ENCODE measurements around the gene TMPRSS13. TPM values are rescaled to one million over a fixed set of nuclear protein-coding genes. Genes with fewer than 3 reads are reported as not detected.
"Not testable (repeated sequence)": the region's sequence is repeated elsewhere in the genome, so short reads cannot be mapped to it uniquely, and the experiment has no call there.

TMPRSS13 gene
- total and polyA plus RNA-seq, 2 experiments from 2014 or later: not detected

DNA sequence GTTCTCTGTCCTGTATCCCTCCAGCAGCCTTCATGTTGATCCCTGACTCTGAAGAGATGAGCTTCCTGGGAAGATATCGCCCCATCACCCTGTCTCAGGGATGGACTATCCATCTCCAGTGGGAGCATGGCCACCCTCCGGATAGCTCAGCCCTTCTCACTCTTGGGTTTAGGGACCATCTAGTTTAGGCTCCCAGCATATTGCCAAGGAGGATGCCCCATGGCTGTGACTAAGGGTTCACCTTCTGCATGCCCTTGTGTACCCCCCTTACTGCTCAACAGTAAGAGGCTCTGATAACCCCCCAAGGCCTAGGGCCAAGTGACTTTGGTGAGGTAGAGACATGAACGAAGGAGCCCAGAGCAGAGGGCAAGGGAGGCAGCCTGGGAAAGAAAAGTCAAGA is 1.3 kb downstream of the TMPRSS13 start:
- H3K9me3 ChIP-seq (ENCODE audit: low read depth): no peaks in the 10 kb centered on the region
- in situ Hi-C loops (cut with MboI): no loop called here
- TF ChIP-seq EZH2phosphoT487 (IDR thresholded peaks at IDR 0.05; ENCODE audit: insufficient read depth, low read depth) (no peak), EZH2 (IDR thresholded peaks at IDR 0.05; ENCODE audit: insufficient read depth, poor library complexity, severe bottlenecking) (no peak)

DNA sequence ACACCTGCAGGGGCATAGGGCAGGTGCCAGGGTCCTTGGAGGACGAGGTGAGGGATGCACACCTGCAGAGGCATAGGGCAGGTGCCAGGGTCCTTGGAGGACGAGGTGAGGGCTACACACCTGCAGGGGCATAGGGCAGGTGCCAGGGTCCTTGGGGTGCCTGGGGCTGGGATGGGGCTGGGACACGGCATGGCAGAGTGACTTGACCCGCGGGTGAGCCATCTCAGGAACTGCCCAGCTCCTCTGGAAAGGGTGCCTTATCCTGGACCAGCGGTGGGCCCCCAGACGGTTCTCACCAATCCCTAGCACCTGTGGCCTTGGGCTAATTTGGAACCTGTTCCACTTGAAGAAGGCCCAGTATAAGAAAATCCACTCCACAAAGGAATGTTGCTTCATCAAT is 3.0 kb downstream of the TMPRSS13 start:
- H3K9me2 ChIP-seq (ENCODE audit: insufficient read depth); H3K4me3 ChIP-seq; H3K36me3 ChIP-seq (ENCODE audit: low read depth); in situ Hi-C loops (cut with MboI); H3F3A ChIP-seq (ENCODE audit: insufficient read depth); H3K27ac ChIP-seq; H3K9ac ChIP-seq; H2AFZ ChIP-seq; H3K9me3 ChIP-seq (ENCODE audit: low read depth); H4K20me1 ChIP-seq (ENCODE audit: insufficient read depth); H3K4me2 ChIP-seq (ENCODE audit: unreplicated experiment); H3K4me1 ChIP-seq (ENCODE audit: insufficient read depth); H3K79me2 ChIP-seq (ENCODE audit: insufficient read depth); DNase-seq: not testable (repeated sequence)
- 40 to 47% methylated on average over 5 to 7 of the region's 7 CpGs for WGBS, 2 experiments (ENCODE audit: low coverage in 1 of 2, low lambda C conversion rate in 2 of 2, missing lambda C conversion rate in 2 of 2)
- peaks cover 11% of the 10 kb centered on the region; the same call in 1 of the 2 replicates for H3K27me3 ChIP-seq (replicated peaks; ENCODE audit: insufficient read depth)

More for the DNA sequence above, 1.3 kb downstream of the TMPRSS13 start:
- peaks cover 11% of the 10 kb centered on the region; the same call in 1 of the 2 replicates for H3K27me3 ChIP-seq (replicated peaks; ENCODE audit: insufficient read depth)
- no peak overlapping the region for H3K9ac ChIP-seq
- no peak overlapping the region for H2AFZ ChIP-seq
- H3F3A ChIP-seq (ENCODE audit: insufficient read depth): no peaks in the 10 kb centered on the region
- no peaks in the 10 kb centered on the region for H3K36me3 ChIP-seq (ENCODE audit: low read depth)
- 59 to 61% methylated on average over 3 of the region's 3 CpGs for WGBS, 2 experiments (ENCODE audit: low coverage in 1 of 2, low lambda C conversion rate in 2 of 2, missing lambda C conversion rate in 2 of 2)
- H3K4me1 ChIP-seq (ENCODE audit: insufficient read depth): no peaks in the 10 kb centered on the region
- no peaks in the 10 kb centered on the region for H3K9me2 ChIP-seq (ENCODE audit: insufficient read depth)
- no peak for DNase-seq
- H3K4me3 ChIP-seq: no peak overlapping the region
- H4K20me1 ChIP-seq (ENCODE audit: insufficient read depth): no peaks in the 10 kb centered on the region
- H3K4me2 ChIP-seq (ENCODE audit: unreplicated experiment): no peak overlapping the region
- no peaks in the 10 kb centered on the region for H3K79me2 ChIP-seq (ENCODE audit: insufficient read depth)
- H3K27ac ChIP-seq: no peak overlapping the region

DNA sequence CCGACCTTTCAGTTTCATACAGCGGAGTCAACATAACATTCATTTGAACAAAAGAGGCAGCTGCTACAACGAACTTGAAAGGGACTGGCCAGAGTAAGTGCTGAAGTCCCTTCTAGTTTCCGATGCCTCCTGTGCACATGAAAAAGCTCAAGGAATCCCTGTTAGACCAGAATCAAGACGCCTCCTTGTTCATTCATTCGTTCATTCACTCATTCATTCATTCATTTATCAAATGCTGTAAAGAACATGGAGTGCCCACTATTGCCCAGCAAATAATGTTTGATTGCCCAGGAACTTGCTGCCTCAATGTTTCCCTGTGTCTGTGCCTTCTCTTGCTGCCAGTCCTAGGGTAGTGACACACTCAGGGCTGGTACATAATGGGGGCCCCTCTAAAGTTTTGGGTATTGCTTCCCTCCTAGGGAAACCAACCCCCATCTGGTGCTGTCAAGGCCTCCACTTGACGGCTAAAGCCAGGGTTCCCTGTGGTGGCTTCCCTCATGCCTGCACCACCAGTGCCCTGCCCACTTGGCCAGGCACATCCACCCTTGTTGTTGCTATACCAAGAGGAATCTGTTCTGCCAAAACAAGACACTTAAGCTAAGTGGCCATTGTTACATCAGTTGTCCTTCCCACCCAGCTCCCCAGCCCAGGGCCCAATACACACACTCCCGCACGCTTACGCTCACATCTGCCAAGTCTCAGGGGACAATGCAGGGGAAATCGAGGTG is 3.8 kb downstream of the TMPRSS13 start:
- H3K4me2 ChIP-seq (ENCODE audit: unreplicated experiment): no peak overlapping the region
- H4K20me1 ChIP-seq (ENCODE audit: insufficient read depth): no peaks in the 10 kb centered on the region
- H2AFZ ChIP-seq: no peak overlapping the region
- TF ChIP-seq EZH2phosphoT487 (IDR thresholded peaks at IDR 0.05; ENCODE audit: insufficient read depth, low read depth) (no peak), EZH2 (IDR thresholded peaks at IDR 0.05; ENCODE audit: insufficient read depth, poor library complexity, severe bottlenecking) (no peak)
- H3K36me3 ChIP-seq (ENCODE audit: low read depth): no peaks in the 10 kb centered on the region
- no peak overlapping the region for H3K9ac ChIP-seq
- in situ Hi-C loops (cut with MboI): no loop called here
- H3F3A ChIP-seq (ENCODE audit: insufficient read depth): no peaks in the 10 kb centered on the region
- no peaks in the 10 kb centered on the region for H3K4me1 ChIP-seq (ENCODE audit: insufficient read depth)
- no peak overlapping the region for H3K4me3 ChIP-seq
- peaks cover 9% of the 10 kb centered on the region; the same call in 1 of the 2 replicates for H3K27me3 ChIP-seq (replicated peaks; ENCODE audit: insufficient read depth)
- H3K9me2 ChIP-seq (ENCODE audit: insufficient read depth): no peaks in the 10 kb centered on the region
- no peaks in the 10 kb centered on the region for H3K79me2 ChIP-seq (ENCODE audit: insufficient read depth)
- no peak overlapping the region for H3K27ac ChIP-seq
- H3K9me3 ChIP-seq (ENCODE audit: low read depth): no peaks in the 10 kb centered on the region
- no peak for DNase-seq
- WGBS, 2 experiments (ENCODE audit: low coverage in 1 of 2, low lambda C conversion rate in 2 of 2, missing lambda C conversion rate in 2 of 2): 59 to 60% methylated on average over 11 of the region's 11 CpGs

GRCh38 chr11:117924631-117925170 is 4.5 kb downstream of the TMPRSS13 start:
- H3K4me1 ChIP-seq (ENCODE audit: insufficient read depth): no peaks in the 10 kb centered on the region
- no peaks in the 10 kb centered on the region for H3K9me2 ChIP-seq (ENCODE audit: insufficient read depth)
- H3K4me2 ChIP-seq (ENCODE audit: unreplicated experiment): no peak overlapping the region
- in situ Hi-C loops (cut with MboI): no loop called here
- no peak overlapping the region for H3K27ac ChIP-seq
- no peak overlapping the region for H3K9ac ChIP-seq
- TF ChIP-seq EZH2phosphoT487 (IDR thresholded peaks at IDR 0.05; ENCODE audit: insufficient read depth, low read depth): no peak
- no peak for TF ChIP-seq EZH2 (IDR thresholded peaks at IDR 0.05; ENCODE audit: insufficient read depth, poor library complexity, severe bottlenecking)
- no peak for DNase-seq
- H3K9me3 ChIP-seq (ENCODE audit: low read depth): no peaks in the 10 kb centered on the region
- 37 to 40% methylated on average over 8 to 11 of the region's 11 CpGs for WGBS, 2 experiments (ENCODE audit: low coverage in 1 of 2, low lambda C conversion rate in 2 of 2, missing lambda C conversion rate in 2 of 2)
- H3K79me2 ChIP-seq (ENCODE audit: insufficient read depth): no peaks in the 10 kb centered on the region
- peaks cover 7% of the 10 kb centered on the region; the same call in 1 of the 2 replicates for H3K27me3 ChIP-seq (replicated peaks; ENCODE audit: insufficient read depth)
- no peak overlapping the region for H3K4me3 ChIP-seq
- no peaks in the 10 kb centered on the region for H3K36me3 ChIP-seq (ENCODE audit: low read depth)
- no peaks in the 10 kb centered on the region for H3F3A ChIP-seq (ENCODE audit: insufficient read depth)
- no peaks in the 10 kb centered on the region for H4K20me1 ChIP-seq (ENCODE audit: insufficient read depth)
- no peak overlapping the region for H2AFZ ChIP-seq
